Stomach smooth muscle (tissue), 2 donors: Measurements from ENCODE around the gene PRG2.
"Not testable (repeated sequence)": the region's sequence is repeated elsewhere in the genome, so short reads cannot be mapped to it uniquely, and the experiment has no call there.

Experiments
- H3K27ac ChIP-seq: one replicate; pipeline ENCODE4 v1.7.0; 2013; ENCODE audit warnings: mild to moderate bottlenecking, low read length, inconsistent platforms
- H3K27me3 ChIP-seq, 2 donors: one replicate each; pipeline ENCODE4 v1.7.0; 2013; ENCODE audit warnings: low read length in 2 of 2; ENCODE audit not compliant: insufficient read depth in 2 of 2, control insufficient read depth in 1 of 2
- H3K36me3 ChIP-seq, 2 donors: one replicate each; pipeline ENCODE4 v1.7.0; 2013; ENCODE audit warnings: low read length in 2 of 2; ENCODE audit not compliant: control insufficient read depth in 2 of 2, insufficient read depth in 2 of 2
- H3K4me1 ChIP-seq: one replicate; pipeline ENCODE4 v1.7.0; 2013; ENCODE audit warnings: low read length; ENCODE audit not compliant: control insufficient read depth, insufficient read depth
- H3K4me3 ChIP-seq, 2 donors: one replicate each; pipeline ENCODE4 v1.7.0; 2013; ENCODE audit warnings: low read length in 2 of 2
- H3K9ac ChIP-seq, 2 donors: one replicate each; pipeline ENCODE4 v1.7.0; 2013; ENCODE audit warnings: low read length in 2 of 2, mild to moderate bottlenecking in 1 of 2
- H3K9me3 ChIP-seq, 2 donors: one replicate each; pipeline ENCODE4 v1.7.0; 2013; ENCODE audit warnings: low read length in 2 of 2; ENCODE audit not compliant: control insufficient read depth in 2 of 2
- donor health status: healthy.
- donor health status: Pancreatic carcinoma.

The PRG2 gene

GRCh38 chr11:57368106-57368844 lies 22.2 kb downstream of the PRG2 start:
- no peak overlapping the region for H3K9ac ChIP-seq
- H3K4me3 ChIP-seq: no peak overlapping the region

GRCh38 chr11:57364851-57365660 lies 25.4 kb downstream of the PRG2 start:
- Histone ChIP-seq H3K36me3 (no peaks in the 10 kb centered on the region), H3K27ac (no peak overlapping the region), H3K4me3 (no peak overlapping the region), H3K9ac (no peak overlapping the region), H3K9me3 (no peaks in the 10 kb centered on the region), H3K4me1 (no peaks in the 10 kb centered on the region), H3K27me3 (peaks cover 0 to 4% of the 10 kb centered on the region in 2 donors)

More at GRCh38 chr11:57368106-57368844, 22.2 kb downstream of the PRG2 start:
- no peaks in the 10 kb centered on the region for H3K36me3 ChIP-seq
- H3K27me3 ChIP-seq: peaks cover 0 to 4% of the 10 kb centered on the region in 2 donors
- no peaks in the 10 kb centered on the region for H3K9me3 ChIP-seq
- no peak overlapping the region for H3K27ac ChIP-seq
- no peaks in the 10 kb centered on the region for H3K4me1 ChIP-seq

- peaks cover 0 to 4% of the 10 kb centered on the region in 2 donors for H3K27me3 ChIP-seq
- H3K9me3 ChIP-seq: no peaks in the 10 kb centered on the region
- no peak overlapping the region for H3K4me3 ChIP-seq
- H3K9ac ChIP-seq: no peak overlapping the region
- H3K36me3 ChIP-seq: no peaks in the 10 kb centered on the region
- H3K27ac ChIP-seq: no peak overlapping the region
- H3K4me1 ChIP-seq: no peaks in the 10 kb centered on the region
Observed at GRCh38 chr11:57363131-57364080, 27.0 kb downstream of the PRG2 start.

- no peaks in the 10 kb centered on the region for H3K36me3 ChIP-seq
- no peak overlapping the region for H3K9ac ChIP-seq
- peaks cover 0 to 2% of the 10 kb centered on the region in 2 donors for H3K27me3 ChIP-seq
- no peaks in the 10 kb centered on the region for H3K4me1 ChIP-seq
- H3K9me3 ChIP-seq: no peaks in the 10 kb centered on the region
- H3K27ac ChIP-seq: no peak overlapping the region
- H3K4me3 ChIP-seq: no peak overlapping the region
Observed at GRCh38 chr11:57361926-57362325, 28.5 kb downstream of the PRG2 start.

GRCh38 chr11:57361420-57361819 lies 29.0 kb downstream of the PRG2 start:
- not testable (repeated sequence) for H3K27me3 ChIP-seq, H3K36me3 ChIP-seq, H3K9me3 ChIP-seq, H3K4me3 ChIP-seq, H3K9ac ChIP-seq, H3K4me1 ChIP-seq, H3K27ac ChIP-seq

- Histone ChIP-seq H3K27me3 (peaks cover 0 to 2% of the 10 kb centered on the region in 2 donors), H3K9me3 (no peaks in the 10 kb centered on the region), H3K27ac (no peak overlapping the region), H3K4me1 (no peaks in the 10 kb centered on the region), H3K9ac (no peak overlapping the region), H3K4me3 (no peak overlapping the region), H3K36me3 (no peaks in the 10 kb centered on the region)
Observed at GRCh38 chr11:57360991-57361390, 29.5 kb downstream of the PRG2 start.

GRCh38 chr11:57359896-57360690 lies 30.4 kb downstream of the PRG2 start:
- no peaks in the 10 kb centered on the region for H3K4me1 ChIP-seq
- H3K36me3 ChIP-seq: no peaks in the 10 kb centered on the region
- no peaks in the 10 kb centered on the region for H3K9me3 ChIP-seq
- H3K27me3 ChIP-seq: peaks cover 0 to 1% of the 10 kb centered on the region in 2 donors
- H3K9ac ChIP-seq: no peak overlapping the region
- no peak overlapping the region for H3K4me3 ChIP-seq
- no peak overlapping the region for H3K27ac ChIP-seq

- Histone ChIP-seq H3K9ac (no peak overlapping the region), H3K4me1 (no peaks in the 10 kb centered on the region), H3K9me3 (no peaks in the 10 kb centered on the region), H3K4me3 (no peak overlapping the region), H3K36me3 (no peaks in the 10 kb centered on the region), H3K27me3 (no peaks in the 10 kb centered on the region), H3K27ac (no peak overlapping the region)
Observed at GRCh38 chr11:57359396-57359795, 31.1 kb downstream of the PRG2 start.

GRCh38 chr11:57358991-57359390 lies 31.5 kb downstream of the PRG2 start:
- no peak overlapping the region for H3K27ac ChIP-seq
- H3K4me1 ChIP-seq: no peaks in the 10 kb centered on the region
- no peaks in the 10 kb centered on the region for H3K27me3 ChIP-seq
- H3K9ac ChIP-seq: no peak overlapping the region
- H3K4me3 ChIP-seq: no peak overlapping the region
- H3K9me3 ChIP-seq: no peaks in the 10 kb centered on the region
- no peaks in the 10 kb centered on the region for H3K36me3 ChIP-seq

- Histone ChIP-seq H3K4me3 (no peak overlapping the region), H3K27ac (no peak overlapping the region), H3K9ac (no peak overlapping the region), H3K27me3 (no peaks in the 10 kb centered on the region), H3K36me3 (no peaks in the 10 kb centered on the region), H3K9me3 (no peaks in the 10 kb centered on the region), H3K4me1 (no peaks in the 10 kb centered on the region)
Observed at GRCh38 chr11:57358543-57358961, 31.9 kb downstream of the PRG2 start.
